ENCODE measurements around the gene STAT6.

Gene STAT6

GRCh38 chr12:57143454-57143853 is 32.3 kb upstream of the STAT6 start:
- no peak for DNase-seq

- no peak for DNase-seq
Observed at GRCh38 chr12:57142727-57143126, 31.6 kb upstream of the STAT6 start.

- DNase-seq: no peak
Observed at GRCh38 chr12:57142121-57142520, 31.0 kb upstream of the STAT6 start.

DNA sequence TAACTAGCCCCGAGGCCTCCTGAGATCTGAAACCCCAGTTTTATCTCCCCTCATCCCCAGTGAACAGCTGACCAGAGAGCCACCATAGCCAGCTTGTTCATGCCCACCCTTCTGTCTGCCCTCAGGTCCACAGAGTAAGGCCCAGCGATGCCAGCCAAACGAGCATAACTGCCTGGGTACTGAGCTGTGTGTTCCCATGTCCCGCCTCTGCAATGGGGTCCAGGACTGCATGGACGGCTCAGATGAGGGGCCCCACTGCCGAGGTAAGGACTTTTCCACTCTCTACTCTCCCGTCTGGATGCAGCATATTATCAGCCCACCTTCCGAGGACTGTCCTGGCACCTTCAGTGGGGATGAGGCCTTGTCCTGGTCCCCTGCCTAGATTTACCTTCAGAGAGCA is 30.1 kb upstream of the STAT6 start:
- no peak for DNase-seq

DNA sequence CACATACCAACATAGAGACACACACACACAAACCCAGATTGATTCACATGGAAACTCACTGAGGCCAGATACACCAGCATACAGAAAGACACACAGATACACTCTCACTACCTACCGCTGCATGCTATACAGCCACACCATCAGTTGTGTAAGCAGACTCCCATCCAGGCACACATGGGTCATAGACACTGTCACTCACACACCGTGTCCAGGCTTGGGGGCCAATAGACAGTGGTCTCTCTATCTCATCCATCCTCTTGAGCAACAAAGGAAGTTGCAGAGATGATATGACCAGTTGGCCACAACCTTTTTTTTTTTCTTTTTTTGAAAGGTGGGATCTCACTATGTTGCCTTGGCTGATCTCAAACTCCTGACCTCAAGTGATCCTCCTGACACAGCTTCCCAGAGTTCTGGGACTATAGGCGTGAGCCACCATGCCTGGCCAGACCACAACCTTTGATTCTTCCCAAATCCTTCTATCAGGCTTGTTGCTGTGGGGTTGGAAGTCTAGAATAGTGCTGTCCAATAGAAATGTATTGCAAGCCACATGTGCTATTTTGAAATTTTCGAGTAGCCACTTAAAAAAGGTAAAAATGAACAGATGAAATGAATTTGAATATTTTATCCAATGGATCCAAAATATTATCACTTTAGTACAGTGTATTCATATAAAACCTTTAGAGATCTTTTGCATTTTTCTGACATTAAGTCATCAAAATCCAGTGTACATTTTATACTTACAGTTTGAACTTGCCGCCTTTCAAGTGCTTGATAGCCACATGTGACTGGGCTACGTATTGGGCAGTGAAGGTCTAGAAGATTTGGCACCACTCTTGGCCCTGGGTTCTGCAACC is 28.9 kb upstream of the STAT6 start:
- DNase-seq: no peak

DNA sequence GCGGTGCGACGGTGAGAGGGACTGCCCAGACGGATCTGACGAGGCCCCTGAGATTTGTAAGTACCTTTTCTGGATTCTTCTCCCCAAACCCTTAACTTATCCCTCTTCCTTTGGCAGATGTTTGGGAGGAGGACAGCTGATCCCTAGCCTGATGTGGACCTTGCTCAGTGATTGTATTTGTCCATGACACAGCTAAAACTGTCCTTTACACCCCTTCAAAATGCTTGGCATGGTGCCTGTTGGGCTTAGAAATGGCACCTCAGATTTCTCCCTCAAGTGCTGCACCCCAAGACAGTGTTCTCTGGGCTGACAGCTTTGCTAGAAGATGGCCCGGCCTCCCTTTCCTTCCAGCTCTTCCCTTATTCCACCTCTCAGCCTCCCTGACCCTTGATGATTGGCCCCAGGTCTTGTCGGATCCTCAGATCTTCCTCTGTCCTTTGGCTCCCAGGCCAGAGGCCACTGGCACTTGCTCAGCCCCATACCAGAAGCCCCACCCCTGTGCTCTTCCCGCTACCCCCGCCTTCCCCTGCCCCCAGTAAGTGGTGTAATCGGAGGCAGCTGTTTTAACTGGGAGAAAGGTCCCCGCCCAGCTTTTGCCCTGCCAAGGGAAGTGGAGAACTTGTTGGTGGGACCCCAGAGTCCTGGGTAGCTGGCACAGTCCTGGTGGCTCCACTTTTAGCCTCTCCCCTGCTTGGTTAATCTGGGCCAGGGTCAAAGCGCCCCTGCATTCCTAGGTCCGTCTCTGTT is 27.5 kb upstream of the STAT6 start:
- DNase-seq: no peak

DNA sequence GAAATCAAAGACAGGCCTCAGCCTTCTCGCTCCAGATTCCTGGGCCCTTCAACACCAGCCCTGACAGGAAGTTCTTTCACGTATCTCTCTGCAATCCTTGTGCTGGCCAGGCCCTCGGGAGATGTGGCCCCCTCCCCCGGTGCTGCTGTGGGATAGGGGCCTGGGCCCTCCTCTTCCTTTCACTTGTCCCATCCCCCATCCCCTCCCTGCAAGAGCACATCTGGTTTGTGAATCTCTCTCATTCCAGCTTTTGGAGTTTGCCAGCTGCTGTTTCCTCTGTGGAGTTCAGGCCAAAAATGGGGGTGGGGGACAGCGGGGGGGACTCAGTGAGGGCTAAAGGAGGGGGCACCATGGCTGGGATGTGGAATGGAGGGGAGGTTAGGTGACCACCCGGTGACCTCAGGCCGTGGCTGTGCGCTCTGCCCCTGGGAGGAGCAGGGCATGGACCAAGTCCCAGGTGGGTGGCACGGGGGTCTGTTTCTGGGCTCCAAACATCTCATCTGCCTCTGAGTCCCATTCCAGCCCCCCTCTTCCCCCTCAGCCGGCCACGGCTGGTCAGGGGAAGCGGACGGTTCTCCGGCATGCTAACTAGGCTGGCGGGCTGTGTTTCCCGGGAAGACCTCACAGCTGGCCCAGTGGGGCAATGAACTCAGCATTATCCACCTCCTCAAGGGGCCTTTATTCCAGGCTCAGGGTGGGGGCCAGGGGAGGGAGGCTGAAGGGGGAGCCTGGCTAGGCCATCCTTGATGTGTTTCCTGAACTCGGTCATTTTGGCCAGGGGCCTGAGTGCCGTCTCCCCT is 24.6 kb upstream of the STAT6 start:
- no peak for DNase-seq

DNA sequence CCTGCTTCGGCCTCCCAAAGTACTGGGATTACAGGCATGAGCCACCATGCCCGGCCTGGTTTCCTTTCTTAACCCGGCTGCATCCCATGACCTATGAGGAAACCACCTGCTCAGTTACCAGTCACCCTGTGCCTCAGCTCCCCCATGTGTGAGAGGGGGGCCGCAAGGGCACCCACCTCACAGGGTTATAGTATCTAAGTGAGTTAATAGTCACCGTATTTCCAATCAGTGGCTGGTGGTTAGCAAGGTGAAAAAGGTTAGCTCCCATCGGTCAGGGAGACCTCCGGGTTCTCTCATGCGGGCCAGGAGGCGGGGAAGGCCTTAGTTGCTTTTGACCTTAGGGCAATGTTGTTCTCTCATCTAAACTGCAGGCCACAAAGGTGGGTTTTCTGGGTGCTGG is 23.8 kb upstream of the STAT6 start:
- DNase-seq: no peak

- DNase-seq: no peak
Observed at GRCh38 chr12:57133916-57134315, 22.8 kb upstream of the STAT6 start.

GRCh38 chr12:57133013-57133569 is 21.9 kb upstream of the STAT6 start:
- no peak for DNase-seq

DNA sequence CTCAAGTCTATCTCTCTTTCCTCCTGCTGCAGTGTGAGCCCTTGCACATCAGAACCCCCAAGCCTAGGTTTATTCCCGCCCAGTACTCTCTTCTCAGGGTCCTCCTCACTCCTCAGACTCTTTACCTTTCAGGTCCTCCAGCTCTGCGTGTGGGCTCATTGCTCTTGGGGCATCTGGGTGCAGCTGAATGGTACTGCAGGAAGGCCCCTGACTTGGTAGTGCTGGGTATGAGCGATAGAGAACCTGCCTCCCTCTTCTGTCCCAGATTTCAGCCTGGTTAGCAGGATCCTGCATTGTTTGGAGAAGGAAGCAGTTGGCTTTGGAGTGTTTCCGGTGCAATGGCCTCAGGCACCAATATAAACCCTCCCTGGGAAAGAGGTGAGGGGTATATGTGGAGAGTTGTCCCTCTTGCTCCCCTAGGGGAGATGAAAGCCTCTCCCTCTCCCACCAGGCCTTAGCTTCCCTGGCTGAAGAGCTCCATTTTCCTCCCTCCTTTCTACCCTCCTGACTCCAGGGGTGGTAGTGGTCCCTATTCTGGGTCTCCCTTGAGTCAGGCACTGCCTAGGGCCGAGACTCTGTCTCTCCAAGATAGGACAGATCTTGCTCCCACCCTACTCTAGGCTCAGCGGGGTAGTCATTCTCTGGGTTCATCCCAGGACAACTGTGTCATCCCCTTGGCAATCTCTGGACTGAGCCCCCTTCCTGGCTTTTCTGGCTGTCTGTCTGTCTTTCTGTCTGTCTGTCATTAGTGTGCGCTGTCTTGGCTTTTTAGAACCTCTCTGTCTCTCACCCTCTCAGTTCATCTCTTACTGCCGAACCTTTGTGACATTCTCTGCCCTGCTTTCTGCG is 21.0 kb upstream of the STAT6 start:
- no peak for DNase-seq

DNA sequence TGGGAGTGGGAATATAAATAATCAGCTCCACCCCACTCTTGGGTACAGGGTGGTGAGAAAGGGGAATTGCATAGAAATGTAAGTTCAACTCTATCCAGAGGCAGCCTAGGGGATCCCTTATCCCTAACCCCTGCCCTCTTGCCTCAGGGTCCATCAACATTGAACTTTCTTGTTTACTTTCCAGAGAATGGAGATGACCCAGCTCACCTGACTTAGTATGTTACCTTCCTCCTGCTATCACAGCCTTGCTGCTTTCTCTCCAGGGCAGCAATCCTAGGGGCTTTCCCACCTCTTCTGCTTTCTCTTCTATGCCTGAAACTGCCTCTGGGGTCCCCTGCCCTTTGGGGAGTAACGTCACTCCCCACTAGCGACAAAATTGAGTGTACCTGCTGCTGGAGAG is 19.8 kb upstream of the STAT6 start:
- DNase-seq: no peak

DNA sequence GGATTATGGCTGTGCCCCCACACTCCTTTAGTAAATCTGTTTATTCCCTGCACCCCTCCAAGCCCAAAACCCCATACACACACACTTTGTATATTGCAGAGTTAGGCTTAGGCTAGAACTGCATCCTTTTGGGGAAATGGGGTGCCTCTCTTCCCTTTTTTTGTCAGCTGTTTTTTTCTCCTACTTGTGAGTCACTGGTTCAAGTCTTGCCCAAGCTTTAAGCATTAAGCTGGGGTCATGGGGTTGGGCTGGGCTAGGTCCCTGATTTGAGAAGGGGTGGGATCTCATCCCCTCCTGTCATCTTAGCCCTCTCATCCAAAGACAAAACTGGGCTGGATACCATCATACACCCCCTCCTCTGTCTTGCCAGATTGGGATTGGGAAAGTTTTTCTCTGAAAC is 18.7 kb upstream of the STAT6 start:
- no peak for DNase-seq

DNA sequence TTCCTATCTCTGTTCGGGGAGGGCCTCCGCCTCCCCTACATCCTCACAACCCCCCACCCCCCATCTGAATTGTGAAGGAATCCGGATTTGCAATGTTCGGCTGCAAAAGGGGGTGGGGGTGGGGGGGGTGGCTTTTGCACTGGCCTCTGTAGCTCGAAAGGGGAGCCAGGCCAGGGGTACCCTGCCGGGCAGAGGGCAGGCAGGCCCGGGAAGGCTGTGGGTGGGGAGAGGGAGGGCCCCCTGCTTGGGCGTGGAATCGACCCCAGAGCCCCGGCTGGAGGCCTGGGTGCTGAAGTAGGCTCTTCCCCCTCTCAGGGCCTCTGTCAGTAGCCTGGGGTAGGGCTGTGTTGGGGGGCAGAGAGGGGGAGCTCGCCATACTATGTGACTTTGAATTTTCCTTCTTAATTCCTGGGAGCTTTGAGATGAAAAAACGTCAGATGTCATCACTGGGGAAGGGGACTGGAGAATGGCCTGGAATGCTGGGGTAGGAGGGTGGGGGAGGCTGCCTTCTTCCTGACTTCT is 18.2 kb upstream of the STAT6 start:
- no peak for DNase-seq

- DNase-seq: peak in 1 of 2 experiments; percentile 63
Observed at GRCh38 chr12:57128519-57129247, 17.5 kb upstream of the STAT6 start.

GRCh38 chr12:57127726-57128518 is 16.8 kb upstream of the STAT6 start, which contains the start of gene LRP1:
Gene LRP1 (plus strand): TSS chr12:57128483. CDS start chr12:57128965, 482 bp downstream.
- peak; percentile 61 to 82 for DNase-seq

GRCh38 chr12:57127101-57127725 is 16.1 kb upstream of the STAT6 start:
- no peak for DNase-seq

GRCh38 chr12:57126561-57126960 is 15.4 kb upstream of the STAT6 start:
- DNase-seq: no peak

DNA sequence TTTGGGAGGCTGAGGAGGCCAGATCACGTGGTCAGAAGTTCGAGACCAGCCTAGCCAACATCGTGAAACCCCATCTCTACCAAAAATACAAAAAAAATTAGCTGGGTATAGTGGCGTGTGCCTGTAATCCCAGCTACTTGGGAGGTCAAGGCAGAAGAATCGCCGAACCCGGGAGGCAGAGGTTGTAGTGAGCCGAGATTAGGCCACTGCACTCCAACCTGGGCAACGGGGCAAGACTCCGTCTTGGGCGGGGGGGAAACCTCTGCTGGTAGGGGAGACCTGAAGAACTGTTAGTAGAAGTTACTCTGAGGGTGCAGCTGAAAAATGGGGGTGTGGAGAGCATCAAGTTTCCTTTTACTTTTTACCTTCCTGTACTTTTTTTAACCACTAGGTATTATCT is 14.9 kb upstream of the STAT6 start:
- DNase-seq: no peak
